GM12878 (cell line): ENCODE results near the gene LINGO1. TPM values are rescaled to one million over a fixed set of nuclear protein-coding genes. Genes with fewer than 3 reads are reported as not detected.

Experiments used
- ATAC-seq: fragments of 200-7000 bp; cut with Tn5 transposase; 3 replicates; pipeline ENCODE4 v1.9.1; 2020; ENCODE audit warnings: mild to moderate bottlenecking, moderate library complexity
- BruUV-seq: library from RNA; stranded (reverse); fragments of 400-500 nt; replicated peaks from 2 replicates; lab custom pipeline; 2021; lab: Mats Ljungman, UMichigan
- CTCF ChIA-PET: fragments of 300-600 bp; sonication (Branson Sonifier 250); formaldehyde crosslinking; extraction: SDS; loops from one replicate; lab custom pipeline; 2021; ENCODE audit warnings: inconsistent platforms; lab: Yijun Ruan, JAX
- POLR2A ChIA-PET: fragments of 350-600 bp; formaldehyde crosslinking; extraction: SDS; loops from one replicate; lab custom pipeline; 2021; ENCODE audit warnings: inconsistent platforms; lab: Charles Lee
- RAD21 ChIA-PET: fragments of 300-600 bp; sonication (Branson Sonifier 250); formaldehyde crosslinking; loops from one replicate; lab custom pipeline; 2023; ENCODE audit warnings: antibody characterized with exemption; ENCODE audit not compliant: unreplicated experiment; lab: Charles Lee
- SMC1A ChIA-PET: fragments of 300-600 bp; sonication (Branson Sonifier 250); formaldehyde crosslinking; loops from one replicate; lab custom pipeline; 2023; ENCODE audit not compliant: unreplicated experiment, uncharacterized antibody; lab: Charles Lee
- DNase-seq: peaks from one replicate; pipeline ENCODE4 v3.0.0-alpha.2; 2011; ENCODE audit warnings: low read depth, low spot score
- FAIRE-seq: peaks from 3 replicates; lab custom pipeline; 2011; peaks lifted over from hg19 to GRCh38; lab: Jason Lieb, UNC
- H2AFZ ChIP-seq: 2 replicates; pipeline ENCODE4 v1.6.0; 2011; ENCODE audit warnings: low read depth, low read length, control low read depth; ENCODE audit not compliant: control insufficient read depth
- H3K27ac ChIP-seq: 2 replicates; pipeline ENCODE4 v1.5.1; 2011; ENCODE audit warnings: control low read depth; ENCODE audit not compliant: control insufficient read depth, insufficient read depth
- H3K27me3 ChIP-seq, 2 experiments: replicated peaks in 1 of 2; 2 replicates each; pipeline versions ENCODE4 v1.6.0 to v1.6.1; 2011; ENCODE audit warnings: low read length in 1 of 2; ENCODE audit not compliant: control insufficient read depth in 2 of 2, insufficient read depth in 2 of 2
- H3K36me3 ChIP-seq, 2 experiments: 2 replicates each; pipeline ENCODE4 v1.5.1; 2011; ENCODE audit warnings: low read length in 1 of 2; ENCODE audit not compliant: control insufficient read depth in 2 of 2, insufficient read depth in 2 of 2
- H3K4me1 ChIP-seq: 2 replicates; pipeline ENCODE4 v1.6.1; 2011; ENCODE audit warnings: mild to moderate bottlenecking, low read length, moderate library complexity, mixed read lengths; ENCODE audit not compliant: control insufficient read depth, insufficient read depth
- H3K4me2 ChIP-seq: 2 replicates; pipeline ENCODE4 v1.6.0; 2011; ENCODE audit warnings: control low read depth; ENCODE audit not compliant: control insufficient read depth, insufficient read depth
- H3K4me3 ChIP-seq: fragments of 200-600 bp; sonication (generic); 2 replicates; pipeline ENCODE4 v1.5.1; 2016
- H3K79me2 ChIP-seq: 2 replicates; pipeline ENCODE4 v1.6.0; 2011; ENCODE audit warnings: low read length; ENCODE audit not compliant: control insufficient read depth, insufficient read depth
- H3K9ac ChIP-seq: 2 replicates; pipeline ENCODE4 v1.8.0; 2011; ENCODE audit warnings: low read length, control low read depth, mixed read lengths; ENCODE audit not compliant: control insufficient read depth, insufficient read depth
- H3K9me3 ChIP-seq: replicated peaks from 3 replicates; pipeline ENCODE4 v1.5.1; 2011; ENCODE audit warnings: mild to moderate bottlenecking, low read length; ENCODE audit not compliant: control insufficient read depth, insufficient read depth
- H4K20me1 ChIP-seq: 2 replicates; pipeline ENCODE4 v1.6.0; 2011; ENCODE audit not compliant: control insufficient read depth, insufficient read depth
- ATF3 ChIP-seq: IDR thresholded peaks from 2 replicates; pipeline ENCODE4 v1.6.1; 2011; ENCODE audit warnings: low read depth, mild to moderate bottlenecking, low read length, moderate library complexity, borderline replicate concordance; ENCODE audit errors: extremely low read depth
- CEBPB ChIP-seq, 2 experiments: fragments of 150-350 bp in 1 of 2; IDR thresholded peaks; 2 replicates each; pipeline ENCODE4 v1.6.1; 2012 to 2014; ENCODE audit warnings: low read depth in 2 of 2, low read length in 2 of 2, borderline replicate concordance in 1 of 2, inconsistent platforms in 1 of 2
- CHD2 ChIP-seq: IDR thresholded peaks from 2 replicates; pipeline ENCODE4 v1.6.1; 2011; ENCODE audit warnings: low read depth, low read length, improper control_type of control experiment, borderline replicate concordance
- IKZF2 ChIP-seq, 2 experiments: fragments of 450-650 bp; IDR thresholded peaks; 2 replicates each; pipeline ENCODE4 v1.6.1; 2017; ENCODE audit warnings: mild to moderate bottlenecking in 2 of 2, moderate library complexity in 2 of 2
- IRF4 ChIP-seq: IDR thresholded peaks from 2 replicates; pipeline ENCODE4 v1.6.1; 2011; ENCODE audit warnings: low read depth, low read length
- POLR2A ChIP-seq: IDR thresholded peaks from 2 replicates; pipeline ENCODE4 v1.6.1; 2011; ENCODE audit warnings: low read depth, mild to moderate bottlenecking, low read length
- POLR2AphosphoS5 ChIP-seq: IDR thresholded peaks from 2 replicates; pipeline ENCODE4 v1.6.1; 2011; ENCODE audit warnings: mild to moderate bottlenecking, low read length, inconsistent platforms
- SUPT20H ChIP-seq: IDR thresholded peaks from 2 replicates; pipeline ENCODE4 v1.6.1; 2011; ENCODE audit warnings: low read depth, mild to moderate bottlenecking, low read length, moderate library complexity, borderline replicate concordance; ENCODE audit not compliant: control insufficient read depth
- SUZ12 ChIP-seq: fragments of 200-600 bp; sonication (generic); IDR thresholded peaks from one replicate; pipeline ENCODE4 v1.6.1; 2018; ENCODE audit warnings: antibody characterized with exemption, mild to moderate bottlenecking; ENCODE audit not compliant: unreplicated experiment
- ZBTB40 ChIP-seq: fragments of 450-650 bp; IDR thresholded peaks from 2 replicates; pipeline ENCODE4 v1.6.1; 2016; ENCODE audit warnings: mild to moderate bottlenecking, moderate library complexity, borderline replicate concordance
- ZNF622 ChIP-seq: fragments of 450-650 bp; IDR thresholded peaks from 2 replicates; pipeline ENCODE4 v1.6.1; 2017; ENCODE audit warnings: mild to moderate bottlenecking, inconsistent platforms
- WGBS: methylation state at CpG from one replicate; pipeline ENCODE4 v1.1.6; 2016; ENCODE audit warnings: low lambda C conversion rate; ENCODE audit not compliant: insufficient replicate concordance, insufficient coverage; ENCODE audit errors: missing lambda C conversion rate; 5-methylcytosine and 5-hydroxymethylcytosine counted together
- in situ Hi-C: fragments of 300-500 bp; cut with MboI; formaldehyde crosslinking; loops from 9 replicates; pipeline ENCODE4 v1.14.3; 2018; ENCODE audit warnings: mixed read lengths
- intact Hi-C: fragments of 100-400 bp; cut with micrococcal nuclease; formaldehyde crosslinking; loops from one replicate; pipeline ENCODE4 v1.14.2; 2022; ENCODE audit not compliant: unreplicated experiment
- polyA plus RNA-seq, 11 experiments: library from polyadenylated mRNA; depleted of rRNA in 4 of 11; unstranded in 6 of 11; stranded (reverse) in 5 of 11; fragments of >200 nt; fragmentation: Nextera tagmentation in 4 of 11; fragmentation: Illumina TruSeq in 1 of 11; extraction: Ambion mirVana in 4 of 11; extraction: Trizol in 1 of 11; gene quantifications; 1 replicate in 1 of 11; 2 replicates in 10 of 11; pipeline versions ENCODE4 v1.2.1 to v1.2.3, GENCODE V29; 2011 to 2016; ENCODE audit warnings: inconsistent platforms in 2 of 11, missing spikeins in 2 of 11, low read depth in 1 of 11
- total RNA-seq, 4 experiments: library from RNA; depleted of rRNA in 3 of 4; stranded (reverse); fragments of >200 nt in 3 of 4; fragmentation: Illumina TruSeq in 1 of 4; extraction: Trizol in 1 of 4; gene quantifications; 2 replicates each; pipeline versions ENCODE4 v1.2.1 to v1.2.3, GENCODE V29; 2013 to 2021
- TF ChIP-seq, protein P1 (sequence below): IDR thresholded peaks from 2 replicates; pipeline ENCODE4 v1.6.1; 2012; ENCODE audit warnings: mild to moderate bottlenecking, low read depth, low read length
- TF ChIP-seq, protein P2 (sequence below): fragments of 450-650 bp; conservative IDR thresholded peaks from 2 replicates; pipeline ENCODE4 v1.6.1; 2017; ENCODE audit warnings: mild to moderate bottlenecking, moderate library complexity

LINGO1 gene
- total and polyA plus RNA-seq, 10 of the 15 experiments (the other 5 are each of a cell fraction or from before 2014, with no cell fraction given), result 0.04 to 3.9 (median 0.17) TPM; not detected in 6

DNA sequence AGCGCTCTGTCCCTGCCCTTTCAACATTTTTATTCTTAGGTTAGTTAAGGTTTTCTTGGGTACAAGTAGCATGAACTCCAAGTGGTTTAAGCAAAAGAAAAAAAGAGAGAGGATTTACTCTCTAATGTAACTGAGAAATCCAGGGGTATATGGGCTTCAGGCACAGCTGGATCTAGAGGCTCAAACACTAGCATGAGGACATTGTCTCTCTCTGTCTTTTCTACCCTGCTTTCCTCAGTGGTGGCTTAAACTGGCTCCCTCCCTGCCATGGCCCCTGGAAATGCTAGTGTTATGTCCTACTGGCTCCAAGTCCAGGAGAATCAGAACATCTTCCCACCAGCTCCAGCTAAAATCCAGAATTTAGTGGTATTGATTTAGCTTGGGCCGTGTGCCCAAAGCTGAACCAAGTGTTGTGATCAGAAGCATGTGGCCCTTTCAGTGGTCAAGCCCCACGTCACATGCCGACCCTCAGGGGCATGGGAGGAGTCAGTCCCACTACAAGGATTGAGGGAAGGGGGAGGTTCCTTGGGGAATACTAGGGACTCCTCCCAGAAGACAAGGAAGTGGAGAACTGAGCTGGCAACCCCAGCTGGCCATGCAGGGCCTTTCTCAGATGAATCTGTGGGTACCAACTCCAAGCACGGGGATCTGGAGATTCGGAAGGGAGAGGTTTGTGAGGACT is 58.0 kb downstream of the LINGO1 start:
- H3K9me3 ChIP-seq, result no peaks in the 10 kb centered on the region
- 28% methylated on average over 6 of the region's 6 CpGs for WGBS
- no peak overlapping the region for H3K4me3 ChIP-seq
- no peaks in the 10 kb centered on the region for H4K20me1 ChIP-seq
- intact Hi-C loops, result no loop called here
- H3K4me1 ChIP-seq, result no peaks in the 10 kb centered on the region; the same call in 1 of the 2 replicates
- no peak overlapping the region for H2AFZ ChIP-seq
- no peak overlapping the region for H3K9ac ChIP-seq
- in situ Hi-C loops, result no loop called here
- FAIRE-seq (no peak), DNase-seq (no peak), ATAC-seq (no peak)
- H3K4me2 ChIP-seq, result no peak overlapping the region
- CTCF ChIA-PET, result interaction anchor here (0.5 to 1.3 kb wide), 3 partner anchors 8 to 66 kb away, joined by 3 read pairs; no protein-coding TSS in a partner anchor
- RAD21 ChIA-PET, result no interaction called here
- no TSS peak for BruUV-seq
- H3K36me3 ChIP-seq, result no peaks in the 10 kb centered on the region
- no peaks in the 10 kb centered on the region for H3K79me2 ChIP-seq
- no peak overlapping the region for H3K27ac ChIP-seq
- SMC1A ChIA-PET, result no interaction called here
- H3K27me3 ChIP-seq, result peaks cover 0 to 2% of the 10 kb centered on the region in 2 experiments; a peak in 3 of 4 replicates
- POLR2A ChIA-PET, result interaction anchor here (0.7 kb wide), 1 partner anchor 1799 kb away, joined by 3 read pairs; no protein-coding TSS in a partner anchor
- TF ChIP-seq CEBPB (IDR thresholded peaks at IDR 0.05; ENCODE audit: borderline replicate concordance in 1 of 2, low read depth in 2 of 2, low read length in 2 of 2) (no peak), ZBTB40 (no peak), SUPT20H (no peak), CHD2 (no peak), POLR2AphosphoS5 (no peak), ZNF622 (no peak), POLR2A (no peak), SUZ12 (no peak), ATF3 (no peak), IKZF2 (IDR thresholded peaks at IDR 0.05) (no peak), IRF4 (no peak)
- TF ChIP-seq, protein P1, sequence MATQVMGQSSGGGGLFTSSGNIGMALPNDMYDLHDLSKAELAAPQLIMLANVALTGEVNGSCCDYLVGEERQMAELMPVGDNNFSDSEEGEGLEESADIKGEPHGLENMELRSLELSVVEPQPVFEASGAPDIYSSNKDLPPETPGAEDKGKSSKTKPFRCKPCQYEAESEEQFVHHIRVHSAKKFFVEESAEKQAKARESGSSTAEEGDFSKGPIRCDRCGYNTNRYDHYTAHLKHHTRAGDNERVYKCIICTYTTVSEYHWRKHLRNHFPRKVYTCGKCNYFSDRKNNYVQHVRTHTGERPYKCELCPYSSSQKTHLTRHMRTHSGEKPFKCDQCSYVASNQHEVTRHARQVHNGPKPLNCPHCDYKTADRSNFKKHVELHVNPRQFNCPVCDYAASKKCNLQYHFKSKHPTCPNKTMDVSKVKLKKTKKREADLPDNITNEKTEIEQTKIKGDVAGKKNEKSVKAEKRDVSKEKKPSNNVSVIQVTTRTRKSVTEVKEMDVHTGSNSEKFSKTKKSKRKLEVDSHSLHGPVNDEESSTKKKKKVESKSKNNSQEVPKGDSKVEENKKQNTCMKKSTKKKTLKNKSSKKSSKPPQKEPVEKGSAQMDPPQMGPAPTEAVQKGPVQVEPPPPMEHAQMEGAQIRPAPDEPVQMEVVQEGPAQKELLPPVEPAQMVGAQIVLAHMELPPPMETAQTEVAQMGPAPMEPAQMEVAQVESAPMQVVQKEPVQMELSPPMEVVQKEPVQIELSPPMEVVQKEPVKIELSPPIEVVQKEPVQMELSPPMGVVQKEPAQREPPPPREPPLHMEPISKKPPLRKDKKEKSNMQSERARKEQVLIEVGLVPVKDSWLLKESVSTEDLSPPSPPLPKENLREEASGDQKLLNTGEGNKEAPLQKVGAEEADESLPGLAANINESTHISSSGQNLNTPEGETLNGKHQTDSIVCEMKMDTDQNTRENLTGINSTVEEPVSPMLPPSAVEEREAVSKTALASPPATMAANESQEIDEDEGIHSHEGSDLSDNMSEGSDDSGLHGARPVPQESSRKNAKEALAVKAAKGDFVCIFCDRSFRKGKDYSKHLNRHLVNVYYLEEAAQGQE, result no peak
- TF ChIP-seq, protein P2, sequence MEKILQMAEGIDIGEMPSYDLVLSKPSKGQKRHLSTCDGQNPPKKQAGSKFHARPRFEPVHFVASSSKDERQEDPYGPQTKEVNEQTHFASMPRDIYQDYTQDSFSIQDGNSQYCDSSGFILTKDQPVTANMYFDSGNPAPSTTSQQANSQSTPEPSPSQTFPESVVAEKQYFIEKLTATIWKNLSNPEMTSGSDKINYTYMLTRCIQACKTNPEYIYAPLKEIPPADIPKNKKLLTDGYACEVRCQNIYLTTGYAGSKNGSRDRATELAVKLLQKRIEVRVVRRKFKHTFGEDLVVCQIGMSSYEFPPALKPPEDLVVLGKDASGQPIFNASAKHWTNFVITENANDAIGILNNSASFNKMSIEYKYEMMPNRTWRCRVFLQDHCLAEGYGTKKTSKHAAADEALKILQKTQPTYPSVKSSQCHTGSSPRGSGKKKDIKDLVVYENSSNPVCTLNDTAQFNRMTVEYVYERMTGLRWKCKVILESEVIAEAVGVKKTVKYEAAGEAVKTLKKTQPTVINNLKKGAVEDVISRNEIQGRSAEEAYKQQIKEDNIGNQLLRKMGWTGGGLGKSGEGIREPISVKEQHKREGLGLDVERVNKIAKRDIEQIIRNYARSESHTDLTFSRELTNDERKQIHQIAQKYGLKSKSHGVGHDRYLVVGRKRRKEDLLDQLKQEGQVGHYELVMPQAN, result no peak
